ENCODE measurements around the gene LRP3.

The LRP3 gene

DNA sequence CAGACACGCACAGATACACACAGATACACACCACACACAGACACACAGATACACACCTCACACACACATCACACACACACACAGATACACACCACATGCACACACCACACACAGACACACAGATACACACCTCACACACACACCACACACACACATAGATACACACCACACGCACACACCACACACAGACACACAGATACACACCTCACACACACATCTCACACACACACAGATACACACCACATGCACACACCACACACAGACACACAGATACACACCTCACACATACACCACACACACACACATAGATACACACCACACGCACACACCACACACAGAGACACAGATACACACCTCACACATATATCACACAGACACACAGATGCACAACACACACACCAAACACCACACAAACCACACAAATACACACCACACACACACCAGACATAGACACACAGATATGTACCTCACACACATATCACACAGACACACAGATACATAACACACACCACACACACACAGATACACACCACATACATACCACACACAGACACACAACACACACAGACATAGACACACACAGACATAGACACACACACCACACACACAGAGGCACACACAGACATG is 55.7 kb downstream of the LRP3 start:
- Mint-ChIP-seq H3K4me3 (no peak overlapping the region), H3K27me3 (peaks cover under 1% of the 10 kb centered on the region in 2 donors), H3K36me3 (no peaks in the 10 kb centered on the region), H3K9me3 (no peaks in the 10 kb centered on the region), H3K27ac (no peak overlapping the region), H3K4me1 (no peaks in the 10 kb centered on the region)
- no peak for DNase-seq
- no peak for ATAC-seq (replicated peaks)

DNA sequence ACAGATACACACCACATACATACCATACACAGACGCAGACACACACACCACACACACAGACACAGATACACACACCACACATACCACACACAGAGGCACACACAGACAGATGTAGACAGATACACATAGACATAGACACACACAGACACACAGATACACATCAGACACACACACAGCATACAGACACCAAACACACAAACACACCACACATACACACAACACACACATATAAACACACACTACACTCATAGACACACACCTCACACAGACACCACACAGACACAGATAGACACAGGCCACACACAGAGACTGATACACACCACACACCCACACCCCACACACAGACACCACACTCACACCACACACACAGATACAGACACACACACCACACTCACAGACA is 56.4 kb downstream of the LRP3 start:
- no peak for DNase-seq
- H3K9me3 Mint-ChIP-seq: no peaks in the 10 kb centered on the region
- no peak for ATAC-seq (replicated peaks)
- no peaks in the 10 kb centered on the region for H3K4me1 Mint-ChIP-seq
- H3K27me3 Mint-ChIP-seq: peaks cover 5 to 7% of the 10 kb centered on the region in 2 donors
- no peak overlapping the region for H3K4me3 Mint-ChIP-seq
- H3K27ac Mint-ChIP-seq: no peak overlapping the region
- no peaks in the 10 kb centered on the region for H3K36me3 Mint-ChIP-seq

DNA sequence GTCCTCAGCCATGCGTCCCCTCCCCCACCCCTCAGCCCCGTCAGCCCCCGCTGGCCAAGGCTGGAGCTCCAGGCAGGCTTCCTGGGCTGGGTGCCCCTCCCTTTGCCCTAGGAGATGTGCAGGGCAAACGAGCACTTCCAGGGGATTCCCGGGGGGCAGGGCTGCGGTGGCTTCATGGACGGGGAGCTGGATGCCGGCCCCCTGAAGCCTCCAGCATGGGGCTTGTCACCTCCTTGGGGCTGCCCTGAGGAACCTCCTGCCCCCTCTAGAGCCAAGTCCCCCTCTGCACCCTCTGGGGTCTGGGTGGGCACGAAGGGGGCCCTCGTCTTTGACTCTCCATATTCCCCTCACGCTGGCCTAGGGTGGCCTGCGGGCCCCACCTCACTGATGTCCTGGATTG is 56.9 kb downstream of the LRP3 start:
- no peaks in the 10 kb centered on the region for H3K9me3 Mint-ChIP-seq
- ATAC-seq (replicated peaks) (no peak), DNase-seq (no peak)
- no peak overlapping the region for H3K4me3 Mint-ChIP-seq
- H3K27me3 Mint-ChIP-seq: peaks cover 9% of the 10 kb centered on the region in 2 donors
- no peaks in the 10 kb centered on the region for H3K4me1 Mint-ChIP-seq
- no peak overlapping the region for H3K27ac Mint-ChIP-seq
- no peaks in the 10 kb centered on the region for H3K36me3 Mint-ChIP-seq

- DNase-seq (no peak), ATAC-seq (replicated peaks) (no peak)
- Mint-ChIP-seq H3K4me3 (no peak overlapping the region), H3K27ac (no peak overlapping the region), H3K9me3 (no peaks in the 10 kb centered on the region), H3K27me3 (peaks cover 9% of the 10 kb centered on the region in 2 donors), H3K4me1 (no peaks in the 10 kb centered on the region), H3K36me3 (no peaks in the 10 kb centered on the region)
Observed at GRCh38 chr19:33251526-33252090, 57.5 kb downstream of the LRP3 start.

- no peaks in the 10 kb centered on the region for H3K36me3 Mint-ChIP-seq
Observed at GRCh38 chr19:33252418-33252962, 58.4 kb downstream of the LRP3 start.

DNA sequence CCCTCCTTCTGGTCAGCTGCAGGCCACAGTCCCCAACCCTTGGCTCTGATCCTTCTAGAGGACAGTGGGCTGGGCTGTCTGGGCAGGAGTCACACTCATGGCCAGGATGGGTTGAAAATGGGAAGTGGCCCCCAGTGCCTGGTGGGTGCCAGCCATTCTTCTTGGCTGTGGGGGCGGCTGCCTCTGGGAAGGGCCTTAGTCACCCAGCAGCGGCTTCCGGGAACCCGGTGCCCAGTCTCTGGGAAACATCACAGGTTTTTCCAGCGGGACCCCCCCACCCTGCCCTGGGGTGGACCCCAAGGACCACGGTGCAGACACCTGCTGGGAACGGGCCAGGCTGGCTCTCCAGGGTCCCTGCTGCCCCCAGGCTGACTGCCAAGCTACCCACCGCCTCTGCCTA is 58.8 kb downstream of the LRP3 start:
- Mint-ChIP-seq H3K36me3 (no peaks in the 10 kb centered on the region), H3K27me3 (peaks cover 9% of the 10 kb centered on the region in 2 donors), H3K27ac (no peak overlapping the region), H3K4me3 (no peak overlapping the region), H3K4me1 (no peaks in the 10 kb centered on the region), H3K9me3 (peaks cover 0 to 2% of the 10 kb centered on the region in 2 donors)
- DNase-seq: no peak
- ATAC-seq (replicated peaks): no peak

More at GRCh38 chr19:33252418-33252962, 58.4 kb downstream of the LRP3 start:
- no peak for DNase-seq
- Mint-ChIP-seq H3K9me3 (no peaks in the 10 kb centered on the region), H3K4me3 (no peak overlapping the region), H3K4me1 (no peaks in the 10 kb centered on the region), H3K27me3 (peaks cover 9% of the 10 kb centered on the region in 2 donors), H3K27ac (no peak overlapping the region)
- ATAC-seq (replicated peaks): no peak

- ATAC-seq (replicated peaks) (no peak), DNase-seq (no peak)
- Mint-ChIP-seq H3K36me3 (no peaks in the 10 kb centered on the region), H3K27ac (no peak overlapping the region), H3K9me3 (peaks cover 2 to 4% of the 10 kb centered on the region in 2 donors), H3K27me3 (peaks cover 11% of the 10 kb centered on the region in 2 donors), H3K4me3 (no peak overlapping the region), H3K4me1 (no peaks in the 10 kb centered on the region)
Observed at GRCh38 chr19:33254245-33254824, 60.2 kb downstream of the LRP3 start.

- peaks cover 2 to 4% of the 10 kb centered on the region in 2 donors for H3K9me3 Mint-ChIP-seq
- H3K27me3 Mint-ChIP-seq: peaks cover 18 to 19% of the 10 kb centered on the region in 2 donors
- no peak overlapping the region for H3K27ac Mint-ChIP-seq
- no peaks in the 10 kb centered on the region for H3K36me3 Mint-ChIP-seq
- DNase-seq: no peak
- no peak for ATAC-seq (replicated peaks)
- peaks cover 3% of the 10 kb centered on the region in 2 donors for H3K4me1 Mint-ChIP-seq
- no peak overlapping the region for H3K4me3 Mint-ChIP-seq
Observed at GRCh38 chr19:33255781-33256180, 61.7 kb downstream of the LRP3 start.

DNA sequence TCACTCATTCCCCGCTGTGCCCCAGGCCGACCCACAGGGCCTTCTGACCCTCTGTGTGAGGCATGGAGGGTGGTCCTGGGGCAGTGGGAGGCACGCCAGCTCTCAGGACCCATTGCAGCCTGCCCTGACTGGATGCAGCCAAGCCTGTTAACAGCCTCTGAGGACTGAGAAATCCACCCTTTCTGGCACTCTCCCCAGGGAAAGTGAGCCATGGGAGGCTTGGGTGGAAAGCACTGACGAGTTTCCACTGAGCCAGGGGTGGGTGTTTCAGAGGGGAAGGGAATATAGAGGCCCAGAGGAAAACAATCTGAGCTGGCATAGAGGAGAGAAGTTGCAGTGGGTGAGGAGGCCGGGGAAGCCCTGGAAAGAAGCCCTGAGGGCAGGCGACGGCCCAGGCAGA is 62.1 kb downstream of the LRP3 start:
- Mint-ChIP-seq H3K9me3 (peaks cover 2 to 4% of the 10 kb centered on the region in 2 donors), H3K36me3 (no peaks in the 10 kb centered on the region), H3K4me3 (no peak overlapping the region), H3K27ac (no peak overlapping the region), H3K27me3 (peaks cover 20 to 24% of the 10 kb centered on the region in 2 donors), H3K4me1 (peaks cover 6 to 8% of the 10 kb centered on the region in 2 donors)
- ATAC-seq (replicated peaks): no peak
- no peak for DNase-seq

GRCh38 chr19:33257828-33258227 is 63.7 kb downstream of the LRP3 start:
- Mint-ChIP-seq H3K27ac (no peak overlapping the region), H3K27me3 (peaks cover 34 to 40% of the 10 kb centered on the region in 2 donors), H3K9me3 (peaks cover 2 to 4% of the 10 kb centered on the region in 2 donors), H3K4me1 (peaks cover 11 to 16% of the 10 kb centered on the region in 2 donors), H3K36me3 (no peaks in the 10 kb centered on the region), H3K4me3 (no peak overlapping the region)
- DNase-seq (no peak), ATAC-seq (replicated peaks) (no peak)
